Prostate gland (tissue), 2 donors: Measurements from ENCODE around the gene MRC1.

Experiments
- CTCF ChIP-seq, 4 experiments: fragments of 200-600 bp in 2 of 4; fragments of 450-650 bp in 2 of 4; sonication (generic) in 2 of 4; IDR thresholded peaks; 1 replicate in 3 of 4; 2 replicates in 1 of 4; pipeline ENCODE4 v1.5.1; 2016 to 2019; ENCODE audit warnings: antibody characterized with exemption in 4 of 4, mild to moderate bottlenecking in 2 of 4, moderate library complexity in 2 of 4
- POLR2A ChIP-seq: fragments of 450-650 bp; IDR thresholded peaks from one replicate; pipeline ENCODE4 v1.6.1; 2016; ENCODE audit warnings: antibody characterized with exemption, mild to moderate bottlenecking
- POLR2AphosphoS5 ChIP-seq: sonication (generic); formaldehyde crosslinking; IDR thresholded peaks from one replicate; pipeline ENCODE4 v1.6.1; 2017; ENCODE audit warnings: antibody characterized with exemption

GRCh38 chr10:17850501-17850900 is 41.4 kb downstream of the MRC1 start:
- TF ChIP-seq CTCF (IDR thresholded peaks at IDR 0.05) (no peak), POLR2AphosphoS5 (no peak), POLR2A (no peak)
